Fibroblast of skin of left quadriceps (primary cell): ENCODE results near the gene ZNF827.

ENCODE experiments used
- DNase-seq, 2 experiments: peaks; one replicate each; pipeline ENCODE4 v3.0.0-alpha.2; 2013; ENCODE audit warnings: low read depth in 2 of 2

ZNF827 gene

DNA sequence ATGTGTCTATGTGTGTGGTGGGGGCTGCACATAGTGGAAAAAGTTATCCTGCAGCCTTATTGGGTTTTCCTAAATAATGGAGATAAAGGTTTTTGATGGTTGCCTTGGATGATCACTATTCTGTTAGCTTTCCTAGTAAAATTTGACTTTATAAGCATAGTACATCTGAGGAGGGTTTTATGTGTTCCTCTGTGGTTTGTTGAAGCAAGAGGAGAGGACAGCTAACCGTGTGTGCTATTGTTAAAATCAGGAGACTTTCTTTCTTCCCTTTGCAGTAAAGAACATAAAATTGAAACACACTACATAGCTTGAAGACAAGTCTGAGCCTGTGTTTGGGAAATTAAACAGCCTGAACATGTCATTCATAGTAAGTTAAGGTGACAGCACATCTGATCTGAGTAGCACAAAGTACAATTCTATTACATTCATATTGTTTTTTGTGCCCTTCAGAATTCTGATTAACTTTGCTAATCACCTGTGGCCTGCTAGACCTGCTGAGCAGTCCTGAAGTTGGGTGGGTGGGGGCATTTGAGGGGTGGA is 221.9 kb downstream of the ZNF827 start:
- no peak for DNase-seq

DNA sequence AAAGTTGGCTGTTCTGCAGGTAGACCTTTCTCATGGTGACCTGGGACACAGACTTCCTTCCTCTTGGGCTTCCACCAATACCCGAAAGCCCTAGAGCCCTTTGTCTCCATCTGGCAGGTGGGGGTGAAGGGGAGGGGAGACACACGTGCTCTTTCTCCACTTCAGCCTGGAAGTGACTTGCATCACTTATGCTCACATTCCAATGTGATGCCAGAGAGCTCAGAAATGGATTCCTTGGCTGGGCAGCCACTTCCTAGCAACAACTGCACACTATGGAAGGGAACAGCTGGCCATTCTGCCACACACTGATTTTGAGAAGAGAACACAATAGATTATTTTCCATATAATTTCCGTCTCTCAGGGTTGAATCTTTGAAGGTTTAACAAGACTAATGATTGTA is 222.4 kb downstream of the ZNF827 start:
- no peak for DNase-seq

GRCh38 chr4:145709843-145710242 is 228.8 kb downstream of the ZNF827 start:
- peak; percentile 84 for DNase-seq

DNA sequence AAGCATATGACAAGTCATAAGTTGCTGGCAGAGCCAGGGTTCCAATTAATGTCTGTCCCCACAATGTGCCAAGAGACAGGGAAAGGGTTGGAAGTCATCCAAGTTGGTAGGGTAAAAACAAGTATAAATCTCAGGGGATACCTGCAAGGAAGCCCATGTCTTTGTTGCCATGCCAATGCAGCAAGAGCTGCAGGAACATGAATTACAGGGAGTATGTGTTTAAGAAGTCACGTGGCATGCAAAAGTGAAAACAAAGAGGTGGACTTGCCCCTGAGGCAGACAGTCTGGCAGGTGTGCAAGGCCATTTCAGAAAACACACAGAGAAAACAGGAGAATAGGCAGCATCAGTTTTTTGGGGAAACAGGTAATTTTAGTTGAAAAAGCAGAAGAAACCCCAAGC is 229.3 kb downstream of the ZNF827 start:
- DNase-seq = no peak
